Mesothelial cell of epicardium (in vitro differentiated cells): ENCODE results near the gene STARD13. TPM values are rescaled to one million over a fixed set of nuclear protein-coding genes. Genes with fewer than 3 reads are reported as not detected.

Source experiments
- DNase-seq, 2 experiments: peaks; one replicate each; pipeline ENCODE4 v3.0.0; 2021; ENCODE audit warnings: low spot score in 2 of 2; ENCODE audit not compliant: unreplicated experiment in 2 of 2
- H3K27ac Mint-ChIP-seq: 2 replicates; pipeline ENCODE4 v1.8.0; 2021; ENCODE audit warnings: mixed read lengths
- H3K27me3 Mint-ChIP-seq: 2 replicates; pipeline ENCODE4 v1.8.0; 2021; ENCODE audit warnings: low read depth, mixed read lengths
- H3K36me3 Mint-ChIP-seq: 2 replicates; pipeline ENCODE4 v1.8.0; 2021; ENCODE audit warnings: mixed read lengths
- H3K4me1 Mint-ChIP-seq: 2 replicates; pipeline ENCODE4 v1.8.0; 2021; ENCODE audit warnings: mixed read lengths
- H3K4me3 Mint-ChIP-seq: 2 replicates; pipeline ENCODE4 v1.8.0; 2021; ENCODE audit warnings: mild to moderate bottlenecking, moderate library complexity, mixed read lengths
- H3K9me3 Mint-ChIP-seq: 2 replicates; pipeline ENCODE4 v1.8.0; 2021; ENCODE audit warnings: mixed read lengths
- CTCF ChIP-seq: fragments of 200-600 bp; sonication (generic); IDR thresholded peaks from one replicate; pipeline ENCODE4 v1.5.0; 2021; ENCODE audit warnings: antibody characterized with exemption; ENCODE audit not compliant: unreplicated experiment
- total RNA-seq: library from RNA; stranded (reverse); gene quantifications from 3 replicates; pipeline ENCODE4 v1.2.1, GENCODE V29; 2021

STARD13 gene
- total RNA-seq: 21.3 to 24.5 TPM (median 23.0 TPM) in 3 replicates

- H3K36me3 Mint-ChIP-seq: no peaks in the 10 kb centered on the region
- H3K27ac Mint-ChIP-seq: peak within 1 kb of the TSS; percentile 97
- no peaks in the 10 kb centered on the region for H3K9me3 Mint-ChIP-seq
- H3K4me1 Mint-ChIP-seq: peaks cover 57% of the 10 kb centered on the region
- peak; percentile 81 to 91 for DNase-seq
- no peaks in the 10 kb centered on the region for H3K27me3 Mint-ChIP-seq
- peak within 1 kb of the TSS; percentile 84 for H3K4me3 Mint-ChIP-seq
- no peak for TF ChIP-seq CTCF
Observed at GRCh38 chr13:33285420-33286124, at the start of gene STARD13. Gene STARD13, minus strand, starts transcription at chr13:33285755. Its CDS starts 117 bp downstream, at chr13:33285638.

GRCh38 chr13:33334831-33335230 lies 49.3 kb upstream of the STARD13 start:
- no peak for DNase-seq
- Mint-ChIP-seq H3K4me1 (no peaks in the 10 kb centered on the region), H3K27ac (no peak overlapping the region), H3K4me3 (no peak overlapping the region), H3K27me3 (peaks cover 5% of the 10 kb centered on the region), H3K9me3 (no peaks in the 10 kb centered on the region), H3K36me3 (no peaks in the 10 kb centered on the region)
- no peak for TF ChIP-seq CTCF

- H3K9me3 Mint-ChIP-seq: no peaks in the 10 kb centered on the region
- peaks cover 5% of the 10 kb centered on the region for H3K27me3 Mint-ChIP-seq
- H3K4me3 Mint-ChIP-seq: no peak overlapping the region
- no peaks in the 10 kb centered on the region for H3K36me3 Mint-ChIP-seq
- no peak overlapping the region for H3K27ac Mint-ChIP-seq
- TF ChIP-seq CTCF: no peak
- peaks cover 10% of the 10 kb centered on the region for H3K4me1 Mint-ChIP-seq
- DNase-seq: no peak
Observed at GRCh38 chr13:33331962-33332361, 46.4 kb upstream of the STARD13 start.

- peaks cover 5% of the 10 kb centered on the region for H3K27me3 Mint-ChIP-seq
- no peak for TF ChIP-seq CTCF
- H3K36me3 Mint-ChIP-seq: no peaks in the 10 kb centered on the region
- peaks cover 20% of the 10 kb centered on the region for H3K4me1 Mint-ChIP-seq
- no peaks in the 10 kb centered on the region for H3K9me3 Mint-ChIP-seq
- no peak for DNase-seq
- no peak overlapping the region for H3K4me3 Mint-ChIP-seq
- H3K27ac Mint-ChIP-seq: no peak overlapping the region
Observed at GRCh38 chr13:33330483-33330882, 44.9 kb upstream of the STARD13 start.

- H3K4me3 Mint-ChIP-seq: no peak overlapping the region
- no peaks in the 10 kb centered on the region for H3K36me3 Mint-ChIP-seq
- TF ChIP-seq CTCF: no peak
- H3K27ac Mint-ChIP-seq: no peak overlapping the region
- H3K4me1 Mint-ChIP-seq: peaks cover 25% of the 10 kb centered on the region
- peaks cover 5% of the 10 kb centered on the region for H3K27me3 Mint-ChIP-seq
- no peak for DNase-seq
- H3K9me3 Mint-ChIP-seq: no peaks in the 10 kb centered on the region
Observed at GRCh38 chr13:33328701-33329100, 43.1 kb upstream of the STARD13 start.
